ENCODE data around the gene ANK3. TPM values are rescaled to one million over a fixed set of nuclear protein-coding genes. Genes with fewer than 3 reads are reported as not detected.

ANK3 gene
- total and polyA plus RNA-seq, 10 donors: 2.0 to 133 (median 62.9) TPM

- TF ChIP-seq POLR2A (IDR thresholded peaks at IDR 0.05): no peak
- TF ChIP-seq POLR2AphosphoS5 (IDR thresholded peaks at IDR 0.05): no peak
- no peak for TF ChIP-seq CTCF (IDR thresholded peaks at IDR 0.05 in 8 of 11, conservative IDR thresholded peaks at IDR 0.05 in 3 of 11)
- H3K27me3 ChIP-seq (replicated peaks in 1 of 7): no peaks in the 10 kb centered on the region
- 62 to 79% (median 66%) methylated on average over 2 of the region's 2 CpGs for WGBS, 5 donors
- no peaks in the 10 kb centered on the region for H3K36me3 ChIP-seq
- H3K9me3 ChIP-seq: no peaks in the 10 kb centered on the region
- no peak for DNase-seq
- no peaks in the 10 kb centered on the region for H3K4me1 ChIP-seq
- H3K4me3 ChIP-seq: no peak overlapping the region
- intact Hi-C loops (cut with DNase I; ENCODE audit: low total_unique reads): no loop called here
- no peak overlapping the region for H3K27ac ChIP-seq
These were observed 51.6 kb downstream of the ANK3 start for GRCh38 chr10:60338002-60338564.

GRCh38 chr10:60336901-60337630 lies 52.6 kb downstream of the ANK3 start:
- intact Hi-C loops (cut with DNase I; ENCODE audit: low total_unique reads): no loop called here

GRCh38 chr10:60335708-60336107 lies 54.0 kb downstream of the ANK3 start:
- 85 to 91% (median 86%) methylated on average over 5 of the region's 5 CpGs for WGBS, 5 donors
- DNase-seq: no peak
- TF ChIP-seq POLR2AphosphoS5 (IDR thresholded peaks at IDR 0.05) (no peak), POLR2A (IDR thresholded peaks at IDR 0.05) (no peak), CTCF (IDR thresholded peaks at IDR 0.05 in 8 of 11, conservative IDR thresholded peaks at IDR 0.05 in 3 of 11) (no peak)
- intact Hi-C loops (cut with DNase I; ENCODE audit: low total_unique reads): no loop called here
- Histone ChIP-seq H3K36me3 (no peaks in the 10 kb centered on the region), H3K4me1 (no peaks in the 10 kb centered on the region), H3K9me3 (no peaks in the 10 kb centered on the region), H3K4me3 (no peak overlapping the region), H3K27me3 (replicated peaks in 1 of 7) (no peaks in the 10 kb centered on the region), H3K27ac (no peak overlapping the region)

More at GRCh38 chr10:60336901-60337630, 52.6 kb downstream of the ANK3 start:
- Histone ChIP-seq H3K27me3 (replicated peaks in 1 of 7) (no peaks in the 10 kb centered on the region), H3K9me3 (no peaks in the 10 kb centered on the region), H3K27ac (no peak overlapping the region), H3K36me3 (no peaks in the 10 kb centered on the region), H3K4me1 (no peaks in the 10 kb centered on the region), H3K4me3 (no peak overlapping the region)
- WGBS, 5 donors: 56 to 80% (median 71%) methylated on average over 3 of the region's 3 CpGs
- no peak for DNase-seq
- TF ChIP-seq POLR2A (IDR thresholded peaks at IDR 0.05) (no peak), POLR2AphosphoS5 (IDR thresholded peaks at IDR 0.05) (no peak), CTCF (IDR thresholded peaks at IDR 0.05 in 8 of 11, conservative IDR thresholded peaks at IDR 0.05 in 3 of 11) (no peak)

GRCh38 chr10:60334991-60335390 lies 54.7 kb downstream of the ANK3 start:
- H3K27ac ChIP-seq: no peak overlapping the region
- no peak for DNase-seq
- intact Hi-C loops (cut with DNase I; ENCODE audit: low total_unique reads): no loop called here
- H3K36me3 ChIP-seq: no peaks in the 10 kb centered on the region
- peaks cover 0 to under 1% (median 0%) of the 10 kb centered on the region in 8 donors for H3K9me3 ChIP-seq
- TF ChIP-seq POLR2A (IDR thresholded peaks at IDR 0.05) (no peak), POLR2AphosphoS5 (IDR thresholded peaks at IDR 0.05) (no peak), CTCF (IDR thresholded peaks at IDR 0.05 in 8 of 11, conservative IDR thresholded peaks at IDR 0.05 in 3 of 11) (no peak)
- no peaks in the 10 kb centered on the region for H3K27me3 ChIP-seq (replicated peaks in 1 of 7)
- 57 to 76% (median 68%) methylated on average over 4 of the region's 4 CpGs for WGBS, 5 donors
- H3K4me1 ChIP-seq: no peaks in the 10 kb centered on the region
- H3K4me3 ChIP-seq: no peak overlapping the region

Data from spleen (tissue), 11 donors.